Peyer's patch (tissue), 4 donors: Measurements from ENCODE around the gene USH1G.

Experiments
- CTCF ChIP-seq, 6 experiments: fragments of 450-650 bp in 4 of 6; fragments of 200-600 bp in 2 of 6; sonication (generic) in 1 of 6; IDR thresholded peaks; one replicate each; pipeline ENCODE4 v1.5.1; 2017 to 2019; ENCODE audit warnings: antibody characterized with exemption in 6 of 6, mild to moderate bottlenecking in 3 of 6, moderate library complexity in 1 of 6
- POLR2A ChIP-seq, 2 donors: fragments of 450-650 bp; IDR thresholded peaks; one replicate each; pipeline ENCODE4 v1.5.1; 2017; ENCODE audit warnings: antibody characterized with exemption in 2 of 2, mild to moderate bottlenecking in 2 of 2, moderate library complexity in 2 of 2

GRCh38 chr17:74954665-74955421 lies 31.8 kb upstream of the USH1G start:
- TF ChIP-seq CTCF (IDR thresholded peaks at IDR 0.05) (no peak), POLR2A (IDR thresholded peaks at IDR 0.05) (no peak)
